ENCODE measurements around the gene CAMK2D. TPM values are rescaled to one million over a fixed set of nuclear protein-coding genes. Genes with fewer than 3 reads are reported as not detected.
A peak's percentile ranks its signal among the peaks of the same experiment; 100 is the strongest.

CAMK2D gene
- total and polyA plus RNA-seq, 2 donors (not counting 1 experiment from before 2014, with no cell fraction given) = 120 to 262 TPM

DNA sequence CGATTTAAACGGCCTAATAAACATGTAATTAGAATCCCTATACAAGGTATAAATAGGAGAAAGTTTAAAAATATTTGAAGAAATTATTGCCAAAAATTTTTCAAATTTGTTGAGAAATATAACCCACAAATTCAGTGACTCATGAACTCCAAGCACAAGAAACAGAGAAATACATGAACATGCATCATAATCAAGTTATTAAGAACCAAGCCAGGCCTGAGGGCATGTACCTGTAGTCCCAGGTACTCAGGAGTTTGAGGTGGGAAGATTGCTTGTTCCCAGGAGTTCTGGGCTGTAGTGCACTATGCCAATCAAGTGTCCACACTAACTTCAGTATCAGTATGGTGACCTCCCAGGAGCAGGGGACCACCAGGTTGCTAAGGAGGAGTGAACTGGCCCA lies 341.9 kb downstream of the CAMK2D start:
- Histone ChIP-seq H4K20me1 (ENCODE audit: control insufficient read depth, extremely low read depth, insufficient read depth, low read length) (no peaks in the 10 kb centered on the region), H3K36me3 (ENCODE audit: control insufficient read depth, insufficient read depth, low read length) (no peaks in the 10 kb centered on the region), H3K27ac (ENCODE audit: insufficient read depth, low read length) (no peak overlapping the region), H3K27me3 (ENCODE audit: control insufficient read depth, insufficient read depth, low read length) (no peaks in the 10 kb centered on the region), H2AFZ (ENCODE audit: low read length) (no peak overlapping the region), H3K9ac (ENCODE audit: insufficient read depth, low read length) (no peak overlapping the region), H3K9me3 (ENCODE audit: control insufficient read depth, insufficient read depth, low read depth, low read length) (no peaks in the 10 kb centered on the region), H3K4me1 (ENCODE audit: control insufficient read depth, extremely low read depth, insufficient read depth, low read length) (no peaks in the 10 kb centered on the region), H3K4me3 (replicated peaks in 1 of 4; ENCODE audit: control extremely low read depth in 1 of 4, insufficient read depth in 1 of 4, low read depth in 3 of 4, low read length in 4 of 4) (no peak overlapping the region), H3K79me2 (ENCODE audit: control insufficient read depth, insufficient read depth, low read length) (no peaks in the 10 kb centered on the region), H3K4me2 (ENCODE audit: extremely low read depth, insufficient read depth, low read length) (no peak overlapping the region)
- DNase-seq (ENCODE audit: low read depth in 2 of 2) = no peak
- TF ChIP-seq EZH2 (IDR thresholded peaks at IDR 0.05; ENCODE audit: low read length, missing control alignments) = no peak
- TF ChIP-seq, protein P1, sequence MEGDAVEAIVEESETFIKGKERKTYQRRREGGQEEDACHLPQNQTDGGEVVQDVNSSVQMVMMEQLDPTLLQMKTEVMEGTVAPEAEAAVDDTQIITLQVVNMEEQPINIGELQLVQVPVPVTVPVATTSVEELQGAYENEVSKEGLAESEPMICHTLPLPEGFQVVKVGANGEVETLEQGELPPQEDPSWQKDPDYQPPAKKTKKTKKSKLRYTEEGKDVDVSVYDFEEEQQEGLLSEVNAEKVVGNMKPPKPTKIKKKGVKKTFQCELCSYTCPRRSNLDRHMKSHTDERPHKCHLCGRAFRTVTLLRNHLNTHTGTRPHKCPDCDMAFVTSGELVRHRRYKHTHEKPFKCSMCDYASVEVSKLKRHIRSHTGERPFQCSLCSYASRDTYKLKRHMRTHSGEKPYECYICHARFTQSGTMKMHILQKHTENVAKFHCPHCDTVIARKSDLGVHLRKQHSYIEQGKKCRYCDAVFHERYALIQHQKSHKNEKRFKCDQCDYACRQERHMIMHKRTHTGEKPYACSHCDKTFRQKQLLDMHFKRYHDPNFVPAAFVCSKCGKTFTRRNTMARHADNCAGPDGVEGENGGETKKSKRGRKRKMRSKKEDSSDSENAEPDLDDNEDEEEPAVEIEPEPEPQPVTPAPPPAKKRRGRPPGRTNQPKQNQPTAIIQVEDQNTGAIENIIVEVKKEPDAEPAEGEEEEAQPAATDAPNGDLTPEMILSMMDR (conservative IDR thresholded peaks at IDR 0.05 in 1 of 2, IDR thresholded peaks at IDR 0.05 in 1 of 2; ENCODE audit: low read depth in 1 of 2, low read length in 2 of 2) = no peak

DNA sequence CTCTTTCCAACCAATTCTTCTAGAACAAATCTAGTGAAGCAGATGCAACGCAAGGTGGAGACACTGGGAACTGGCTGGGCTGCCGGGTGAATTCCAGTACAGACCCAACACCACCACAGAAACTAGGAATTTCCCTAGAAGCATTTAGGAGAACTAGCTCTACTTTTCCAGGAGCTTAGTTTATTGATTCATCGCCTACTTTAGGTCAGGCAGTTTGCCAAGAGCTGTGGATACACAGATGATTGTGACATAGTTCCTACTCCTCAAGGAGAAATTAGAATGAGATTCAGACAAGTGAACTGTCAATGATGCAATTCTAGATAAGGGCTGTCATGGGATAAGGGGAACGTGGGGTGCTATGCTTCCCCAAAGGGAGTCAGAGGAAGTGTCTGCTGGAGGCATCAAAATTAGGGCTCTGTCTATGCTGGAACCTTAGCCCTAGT lies 350.0 kb downstream of the CAMK2D start:
- Histone ChIP-seq H3K27ac (ENCODE audit: insufficient read depth, low read length) (no peak overlapping the region), H3K9me3 (ENCODE audit: control insufficient read depth, insufficient read depth, low read depth, low read length) (no peaks in the 10 kb centered on the region), H4K20me1 (ENCODE audit: control insufficient read depth, extremely low read depth, insufficient read depth, low read length) (no peaks in the 10 kb centered on the region), H3K9ac (ENCODE audit: insufficient read depth, low read length) (no peak overlapping the region), H3K4me3 (replicated peaks in 1 of 4; ENCODE audit: control extremely low read depth in 1 of 4, insufficient read depth in 1 of 4, low read depth in 3 of 4, low read length in 4 of 4) (no peak overlapping the region), H3K4me1 (ENCODE audit: control insufficient read depth, extremely low read depth, insufficient read depth, low read length) (no peaks in the 10 kb centered on the region), H3K27me3 (ENCODE audit: control insufficient read depth, insufficient read depth, low read length) (no peaks in the 10 kb centered on the region), H3K36me3 (ENCODE audit: control insufficient read depth, insufficient read depth, low read length) (no peaks in the 10 kb centered on the region), H3K79me2 (ENCODE audit: control insufficient read depth, insufficient read depth, low read length) (no peaks in the 10 kb centered on the region), H3K4me2 (ENCODE audit: extremely low read depth, insufficient read depth, low read length) (no peak overlapping the region), H2AFZ (ENCODE audit: low read length) (no peak overlapping the region)
- no peak for TF ChIP-seq EZH2 (IDR thresholded peaks at IDR 0.05; ENCODE audit: low read length, missing control alignments)
- TF ChIP-seq, protein P1 (conservative IDR thresholded peaks at IDR 0.05 in 1 of 2, IDR thresholded peaks at IDR 0.05 in 1 of 2; ENCODE audit: low read depth in 1 of 2, low read length in 2 of 2) = peak in 1 of 2 donors; percentile 35
- DNase-seq (ENCODE audit: low read depth in 2 of 2) = peak; percentile 95 to 96

DNA sequence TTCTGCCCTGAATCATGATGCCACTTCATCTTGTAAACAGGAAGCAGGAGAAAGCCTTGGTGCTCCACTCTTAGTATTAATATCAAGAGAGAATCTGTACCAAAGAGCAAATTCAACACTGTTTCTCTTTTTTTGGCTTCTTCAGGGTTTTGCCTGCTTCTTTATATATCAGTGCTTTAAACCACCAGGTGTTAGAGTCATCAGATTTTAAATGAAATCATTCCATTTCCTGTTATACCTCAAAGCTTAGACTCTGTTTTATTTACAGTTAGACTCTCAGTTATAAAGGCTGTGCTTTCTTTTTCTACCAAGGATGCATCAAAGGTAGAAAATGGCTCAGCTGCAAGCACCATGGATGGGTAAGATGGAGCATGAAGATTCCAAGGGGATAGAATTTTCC lies 350.9 kb downstream of the CAMK2D start:
- no peak overlapping the region for H3K4me2 ChIP-seq (ENCODE audit: extremely low read depth, insufficient read depth, low read length)
- H3K79me2 ChIP-seq (ENCODE audit: control insufficient read depth, insufficient read depth, low read length) = no peaks in the 10 kb centered on the region
- H3K4me3 ChIP-seq (replicated peaks in 1 of 4; ENCODE audit: control extremely low read depth in 1 of 4, insufficient read depth in 1 of 4, low read depth in 3 of 4, low read length in 4 of 4) = no peak overlapping the region
- no peak overlapping the region for H2AFZ ChIP-seq (ENCODE audit: low read length)
- H3K4me1 ChIP-seq (ENCODE audit: control insufficient read depth, extremely low read depth, insufficient read depth, low read length) = no peaks in the 10 kb centered on the region
- no peaks in the 10 kb centered on the region for H3K27me3 ChIP-seq (ENCODE audit: control insufficient read depth, insufficient read depth, low read length)
- no peak overlapping the region for H3K9ac ChIP-seq (ENCODE audit: insufficient read depth, low read length)
- no peak overlapping the region for H3K27ac ChIP-seq (ENCODE audit: insufficient read depth, low read length)
- no peaks in the 10 kb centered on the region for H4K20me1 ChIP-seq (ENCODE audit: control insufficient read depth, extremely low read depth, insufficient read depth, low read length)
- H3K36me3 ChIP-seq (ENCODE audit: control insufficient read depth, insufficient read depth, low read length) = no peaks in the 10 kb centered on the region
- TF ChIP-seq, protein P1 (conservative IDR thresholded peaks at IDR 0.05 in 1 of 2, IDR thresholded peaks at IDR 0.05 in 1 of 2; ENCODE audit: low read depth in 1 of 2, low read length in 2 of 2) = no peak
- no peak for TF ChIP-seq EZH2 (IDR thresholded peaks at IDR 0.05; ENCODE audit: low read length, missing control alignments)
- DNase-seq (ENCODE audit: low read depth in 2 of 2) = no peak
- H3K9me3 ChIP-seq (ENCODE audit: control insufficient read depth, insufficient read depth, low read depth, low read length) = no peaks in the 10 kb centered on the region

Measured in fibroblast of lung (primary cell).